HCT116 (cell line): Measurements from ENCODE around the gene INTS1.

Experiments used
- EZH2 ChIP-seq: fragments of 200-600 bp; sonication (generic); IDR thresholded peaks from 2 replicates; pipeline ENCODE4 v1.6.1; 2017; ENCODE audit warnings: antibody characterized with exemption, mixed run types
- POLR2AphosphoS5 ChIP-seq: IDR thresholded peaks from 2 replicates; pipeline ENCODE4 v1.6.1; 2011; ENCODE audit warnings: mild to moderate bottlenecking, low read depth, low read length, moderate library complexity
- SIN3A ChIP-seq: IDR thresholded peaks from 2 replicates; pipeline ENCODE4 v1.6.1; 2012; ENCODE audit warnings: low read depth
- SRF ChIP-seq: IDR thresholded peaks from 2 replicates; pipeline ENCODE4 v1.6.1; 2012; ENCODE audit warnings: low read depth
- ZBTB33 ChIP-seq: IDR thresholded peaks from 2 replicates; pipeline ENCODE4 v1.6.1; 2011; ENCODE audit warnings: mild to moderate bottlenecking, low read length, moderate library complexity; ENCODE audit not compliant: insufficient replicate concordance; ENCODE audit errors: extremely low read depth

GRCh38 chr7:1521456-1521855 lies 17.3 kb upstream of the INTS1 start:
- TF ChIP-seq SIN3A (no peak), POLR2AphosphoS5 (no peak), ZBTB33 (no peak), EZH2 (no peak), SRF (no peak)
